ENCODE results near the gene DBH.

Gene DBH

DNA sequence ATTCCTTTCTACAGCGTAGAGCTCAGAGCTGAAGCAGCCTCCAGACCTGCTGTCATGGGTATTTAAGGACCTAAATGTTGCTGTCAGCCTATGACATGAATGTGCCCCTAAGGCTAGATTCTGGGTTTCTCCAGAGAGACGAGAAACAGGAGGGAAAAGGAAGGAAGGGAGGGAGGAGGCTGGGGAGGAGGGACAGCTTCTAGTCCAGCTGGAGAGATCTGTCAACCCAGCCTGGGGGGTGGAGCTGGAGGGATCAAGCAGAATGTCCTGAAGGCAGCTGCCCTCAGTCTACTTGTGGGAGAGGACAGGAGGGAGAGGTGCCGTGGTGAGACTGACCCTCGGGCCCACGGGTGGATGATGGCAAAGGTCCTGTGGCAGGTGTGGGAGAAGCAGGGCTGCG lies 1.1 kb upstream of the DBH start:
- Histone ChIP-seq H3K9me3 (ENCODE audit: insufficient read depth, low read length) (no peaks in the 10 kb centered on the region), H3K9ac (ENCODE audit: low read length) (no peak overlapping the region), H3K9me2 (replicated peaks; ENCODE audit: insufficient read depth, low read length) (no peaks in the 10 kb centered on the region), H3K36me3 (ENCODE audit: low read length) (no peaks in the 10 kb centered on the region), H4K20me1 (ENCODE audit: low read depth, low read length) (no peaks in the 10 kb centered on the region), H2AFZ (ENCODE audit: low read depth, low read length, severe bottlenecking) (no peak overlapping the region), H3K27me3 (ENCODE audit: low read length) (no peaks in the 10 kb centered on the region), H3F3A (ENCODE audit: insufficient read depth) (no peaks in the 10 kb centered on the region), H3K79me2 (ENCODE audit: insufficient read depth, low read length) (no peaks in the 10 kb centered on the region), H3K4me3 (ENCODE audit: insufficient read depth, low read length, poor library complexity, severe bottlenecking) (no peak overlapping the region), H3K4me2 (ENCODE audit: low read depth, low read length, poor library complexity, severe bottlenecking) (no peak overlapping the region), H3K27ac (ENCODE audit: low read depth, low read length) (no peak overlapping the region)
- TF ChIP-seq, protein P1, sequence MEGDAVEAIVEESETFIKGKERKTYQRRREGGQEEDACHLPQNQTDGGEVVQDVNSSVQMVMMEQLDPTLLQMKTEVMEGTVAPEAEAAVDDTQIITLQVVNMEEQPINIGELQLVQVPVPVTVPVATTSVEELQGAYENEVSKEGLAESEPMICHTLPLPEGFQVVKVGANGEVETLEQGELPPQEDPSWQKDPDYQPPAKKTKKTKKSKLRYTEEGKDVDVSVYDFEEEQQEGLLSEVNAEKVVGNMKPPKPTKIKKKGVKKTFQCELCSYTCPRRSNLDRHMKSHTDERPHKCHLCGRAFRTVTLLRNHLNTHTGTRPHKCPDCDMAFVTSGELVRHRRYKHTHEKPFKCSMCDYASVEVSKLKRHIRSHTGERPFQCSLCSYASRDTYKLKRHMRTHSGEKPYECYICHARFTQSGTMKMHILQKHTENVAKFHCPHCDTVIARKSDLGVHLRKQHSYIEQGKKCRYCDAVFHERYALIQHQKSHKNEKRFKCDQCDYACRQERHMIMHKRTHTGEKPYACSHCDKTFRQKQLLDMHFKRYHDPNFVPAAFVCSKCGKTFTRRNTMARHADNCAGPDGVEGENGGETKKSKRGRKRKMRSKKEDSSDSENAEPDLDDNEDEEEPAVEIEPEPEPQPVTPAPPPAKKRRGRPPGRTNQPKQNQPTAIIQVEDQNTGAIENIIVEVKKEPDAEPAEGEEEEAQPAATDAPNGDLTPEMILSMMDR (IDR thresholded peaks at IDR 0.05; ENCODE audit: insufficient read depth, low read length, poor library complexity, severe bottlenecking): no peak
- TF ChIP-seq EZH2phosphoT487 (conservative IDR thresholded peaks at IDR 0.05; ENCODE audit: low read length): no peak

DNA sequence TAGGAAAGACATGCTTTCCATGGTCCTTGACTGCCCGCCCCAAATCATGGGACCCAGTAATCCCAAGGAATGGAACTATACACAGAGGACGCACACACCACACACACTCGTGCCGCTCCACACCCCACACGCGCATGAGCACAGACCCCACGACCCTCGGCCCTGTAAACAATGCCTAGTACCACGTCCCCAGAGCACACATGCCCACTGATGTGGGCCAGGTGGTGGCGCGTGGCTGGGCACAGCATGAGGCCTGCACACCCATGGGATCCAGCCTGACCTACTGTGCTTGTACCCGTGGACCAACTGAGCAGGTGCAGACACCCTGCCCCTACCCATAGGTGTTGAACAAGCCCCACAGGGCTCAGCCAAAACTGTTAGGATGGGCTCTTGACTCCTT lies 739 bp downstream of the DBH start:
- H3K36me3 ChIP-seq (ENCODE audit: low read length): no peaks in the 10 kb centered on the region
- no peaks in the 10 kb centered on the region for H3F3A ChIP-seq (ENCODE audit: insufficient read depth)
- H3K4me3 ChIP-seq (ENCODE audit: insufficient read depth, low read length, poor library complexity, severe bottlenecking): no peak overlapping the region
- no peaks in the 10 kb centered on the region for H3K9me3 ChIP-seq (ENCODE audit: insufficient read depth, low read length)
- no peaks in the 10 kb centered on the region for H3K27me3 ChIP-seq (ENCODE audit: low read length)
- no peaks in the 10 kb centered on the region for H4K20me1 ChIP-seq (ENCODE audit: low read depth, low read length)
- H3K79me2 ChIP-seq (ENCODE audit: insufficient read depth, low read length): no peaks in the 10 kb centered on the region
- no peak overlapping the region for H3K4me2 ChIP-seq (ENCODE audit: low read depth, low read length, poor library complexity, severe bottlenecking)
- H2AFZ ChIP-seq (ENCODE audit: low read depth, low read length, severe bottlenecking): no peak overlapping the region
- H3K27ac ChIP-seq (ENCODE audit: low read depth, low read length): no peak overlapping the region
- H3K9ac ChIP-seq (ENCODE audit: low read length): no peak overlapping the region
- no peaks in the 10 kb centered on the region for H3K9me2 ChIP-seq (replicated peaks; ENCODE audit: insufficient read depth, low read length)
- TF ChIP-seq, protein P1 (IDR thresholded peaks at IDR 0.05; ENCODE audit: insufficient read depth, low read length, poor library complexity, severe bottlenecking): no peak

DNA sequence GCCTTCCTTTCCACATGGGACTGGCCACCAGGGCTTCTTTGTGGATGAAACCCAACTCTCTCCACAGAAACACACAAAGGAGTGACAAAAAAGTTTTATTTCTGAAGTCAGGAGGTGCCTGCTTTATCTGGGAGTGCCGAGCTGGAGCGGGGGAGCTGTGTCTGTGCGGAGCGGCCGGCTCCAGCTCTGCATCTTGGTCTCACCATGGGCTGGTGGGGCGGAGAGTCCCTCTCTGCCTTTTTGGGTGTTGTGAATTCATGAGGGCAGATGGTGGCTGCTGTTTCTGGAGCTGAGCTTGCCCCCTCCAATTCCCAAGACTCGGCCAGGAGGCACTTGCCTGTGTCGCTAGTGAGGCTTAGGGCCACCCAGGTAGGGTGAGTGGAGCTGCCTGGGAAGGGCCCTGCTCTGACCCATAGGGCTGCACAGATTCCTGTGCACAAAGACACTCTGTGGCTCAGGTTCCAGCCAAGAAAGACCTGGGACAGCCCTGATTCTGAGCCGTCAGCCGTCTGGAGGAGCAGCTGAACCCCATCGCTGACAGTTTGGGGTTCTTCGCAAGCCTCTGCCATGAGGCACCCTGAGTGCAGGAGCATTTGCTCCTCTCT lies 1.4 kb downstream of the DBH start:
- no peak overlapping the region for H3K27ac ChIP-seq (ENCODE audit: low read depth, low read length)
- no peaks in the 10 kb centered on the region for H3F3A ChIP-seq (ENCODE audit: insufficient read depth)
- H2AFZ ChIP-seq (ENCODE audit: low read depth, low read length, severe bottlenecking): no peak overlapping the region
- H3K4me2 ChIP-seq (ENCODE audit: low read depth, low read length, poor library complexity, severe bottlenecking): no peak overlapping the region
- no peaks in the 10 kb centered on the region for H3K36me3 ChIP-seq (ENCODE audit: low read length)
- TF ChIP-seq EZH2phosphoT487 (conservative IDR thresholded peaks at IDR 0.05; ENCODE audit: low read length): no peak
- TF ChIP-seq, protein P1 (IDR thresholded peaks at IDR 0.05; ENCODE audit: insufficient read depth, low read length, poor library complexity, severe bottlenecking): no peak
- no peaks in the 10 kb centered on the region for H3K27me3 ChIP-seq (ENCODE audit: low read length)
- H3K9me2 ChIP-seq (replicated peaks; ENCODE audit: insufficient read depth, low read length): no peaks in the 10 kb centered on the region
- no peak overlapping the region for H3K4me3 ChIP-seq (ENCODE audit: insufficient read depth, low read length, poor library complexity, severe bottlenecking)
- no peaks in the 10 kb centered on the region for H3K79me2 ChIP-seq (ENCODE audit: insufficient read depth, low read length)
- H3K9me3 ChIP-seq (ENCODE audit: insufficient read depth, low read length): no peaks in the 10 kb centered on the region
- no peaks in the 10 kb centered on the region for H4K20me1 ChIP-seq (ENCODE audit: low read depth, low read length)
- H3K9ac ChIP-seq (ENCODE audit: low read length): no peak overlapping the region
